Activated CD4-positive, alpha-beta T cell treated with anti-CD3 and anti-CD28 coated beads, Interleukin-2, Interleukin-4, amounts not matched to agents 100 ng/mL and 50 ng/mL, durations not matched to agents 16 hours and 8 hours (primary cell): Measurements from ENCODE around the gene SESTD1.
"Not testable (repeated sequence)": the region's sequence is repeated elsewhere in the genome, so short reads cannot be mapped to it uniquely, and the experiment has no call there.

Source experiments
- DNase-seq: peaks from one replicate; pipeline ENCODE4 v3.0.0-alpha.2; 2020; ENCODE audit warnings: low spot score

The SESTD1 gene

GRCh38 chr2:179239195-179239594 lies 25.4 kb downstream of the SESTD1 start:
- DNase-seq, result peak; percentile 39

DNA sequence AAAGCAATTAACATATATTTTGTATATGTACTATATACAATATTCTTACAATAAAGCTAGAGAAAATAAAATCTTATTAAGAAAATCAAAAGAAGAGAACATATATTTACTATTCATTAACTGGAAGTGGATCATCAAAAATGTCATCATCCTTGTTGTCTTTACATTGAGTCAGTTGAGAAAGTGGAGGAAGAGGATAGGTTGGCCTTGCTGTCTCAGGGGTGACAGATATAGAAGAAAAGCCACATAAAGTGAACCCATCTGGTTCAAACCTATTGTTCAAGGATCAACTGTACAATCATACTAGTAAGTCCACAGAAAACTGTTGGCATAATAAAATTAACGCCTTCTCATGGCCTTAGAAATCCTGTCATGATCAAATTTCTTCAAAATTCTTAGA lies 26.6 kb downstream of the SESTD1 start:
- no peak for DNase-seq

DNA sequence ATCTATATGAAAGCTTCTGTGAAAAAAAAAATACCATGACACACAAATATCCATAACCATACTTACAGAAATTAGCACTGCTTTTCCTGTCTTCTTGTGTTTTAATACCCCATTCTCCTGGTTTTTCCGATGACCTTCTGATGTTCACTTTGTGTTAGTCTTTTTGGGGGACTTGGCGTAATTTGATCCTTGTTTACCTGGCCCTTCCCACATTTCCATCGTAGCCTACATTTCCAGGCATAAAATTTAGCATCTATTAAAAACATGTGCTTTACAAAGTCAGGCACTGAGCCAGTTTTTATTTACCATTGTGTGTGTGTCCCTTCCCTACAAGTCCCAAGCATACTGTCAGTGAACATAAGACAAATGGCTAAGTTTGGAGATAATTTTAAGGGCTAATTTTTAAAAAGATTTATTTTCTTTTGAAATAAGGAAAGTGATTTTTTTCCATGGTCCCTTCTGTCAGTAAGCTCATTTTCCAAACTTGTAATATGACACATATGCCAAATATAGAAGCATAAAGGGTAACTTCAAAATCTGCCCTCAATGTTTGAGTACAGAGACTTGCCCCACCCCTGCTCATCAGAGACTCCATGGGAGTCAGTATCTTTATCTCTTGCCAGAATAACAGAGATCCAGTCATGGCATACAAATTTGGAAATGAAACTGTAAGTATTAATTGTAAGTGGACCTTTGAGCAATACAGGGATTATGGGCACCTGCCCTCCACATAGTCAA lies 27.3 kb downstream of the SESTD1 start:
- DNase-seq, result no peak

- no peak for DNase-seq
Measured at GRCh38 chr2:179235463-179236108, 29.0 kb downstream of the SESTD1 start.

DNA sequence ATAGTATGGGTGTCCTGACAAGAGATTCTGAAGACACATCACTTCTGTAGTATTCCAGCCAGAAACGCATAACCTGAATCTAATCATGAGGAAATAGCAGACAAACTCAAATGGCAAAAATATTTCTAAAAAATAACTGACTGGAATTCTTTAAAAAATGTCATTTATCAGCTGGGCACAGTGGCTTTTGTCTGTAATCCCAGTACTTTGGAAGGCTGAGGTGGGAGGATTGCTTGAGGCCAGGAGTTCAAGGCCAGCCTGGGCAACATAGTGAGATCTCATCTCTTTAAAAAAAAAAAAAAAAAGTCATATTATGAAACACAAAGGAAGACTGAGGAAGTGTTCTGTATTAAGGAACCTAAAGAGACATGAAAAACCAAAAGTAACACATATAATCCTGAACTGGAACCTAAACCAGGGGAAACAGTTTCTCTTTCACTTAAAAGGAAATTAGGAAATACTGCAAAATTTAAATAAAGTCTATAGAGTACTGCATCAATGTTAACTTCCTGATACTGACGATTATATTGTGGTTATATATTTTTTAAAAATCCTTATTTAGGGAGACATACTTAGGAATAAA lies 29.9 kb downstream of the SESTD1 start:
- no peak for DNase-seq

- DNase-seq, result no peak
Measured at GRCh38 chr2:179233626-179234430, 30.8 kb downstream of the SESTD1 start.

- DNase-seq, result no peak
Measured at GRCh38 chr2:179233083-179233490, 31.5 kb downstream of the SESTD1 start.

DNA sequence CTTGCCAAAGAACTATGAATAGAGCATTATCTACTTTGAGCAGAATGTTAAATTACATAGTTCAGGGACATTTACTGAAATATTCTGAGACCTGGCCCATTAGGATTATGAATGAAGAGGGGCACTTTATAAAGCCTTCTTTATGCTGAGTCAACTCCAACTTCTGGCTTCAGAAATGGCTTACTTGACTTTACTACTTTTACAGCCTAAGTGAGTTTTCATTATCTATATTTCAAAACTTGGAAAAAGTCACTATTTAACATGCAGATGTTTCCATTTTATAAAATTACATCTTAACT lies 37.7 kb downstream of the SESTD1 start:
- no peak for DNase-seq

DNA sequence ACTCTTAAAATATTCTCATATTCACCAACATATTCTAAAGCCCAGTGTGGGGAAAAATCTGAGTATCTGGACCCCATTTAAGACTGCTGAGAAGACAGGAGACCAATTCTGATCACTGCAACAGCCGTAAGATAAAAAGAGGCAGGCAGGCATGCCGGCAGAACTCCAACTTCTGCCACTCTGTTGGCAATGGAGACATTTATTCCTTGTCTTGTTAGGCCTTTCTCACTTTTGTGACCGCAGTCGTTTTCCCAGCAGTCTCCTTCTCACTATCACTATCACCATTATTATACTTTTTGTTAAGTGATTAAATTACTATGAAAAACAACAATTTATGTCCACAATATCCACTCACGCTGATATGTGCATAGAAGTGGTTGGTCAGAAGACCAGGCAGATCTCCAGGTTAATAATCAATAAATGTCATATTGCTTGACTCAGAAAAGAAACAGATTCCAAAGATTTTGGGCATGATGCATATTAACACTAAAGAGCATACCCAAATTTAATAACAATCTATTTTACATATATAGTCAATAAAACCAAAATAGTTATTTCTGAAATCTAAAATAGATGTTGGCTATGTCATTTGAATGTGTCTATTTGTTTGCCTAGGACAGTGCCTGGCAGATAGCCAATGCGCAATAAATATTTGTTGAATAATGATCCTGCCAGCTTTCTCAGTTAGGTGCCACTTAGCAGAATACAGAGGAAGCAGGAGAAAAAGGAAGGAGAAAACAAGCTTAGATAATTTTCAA lies 38.2 kb downstream of the SESTD1 start:
- DNase-seq, result no peak

GRCh38 chr2:179224361-179224760 lies 40.3 kb downstream of the SESTD1 start:
- no peak for DNase-seq

GRCh38 chr2:179222076-179222475 lies 42.6 kb downstream of the SESTD1 start:
- DNase-seq, result no peak

- DNase-seq, result peak; percentile 55
Measured at GRCh38 chr2:179218848-179219594, 45.6 kb downstream of the SESTD1 start.

- DNase-seq, result not testable (repeated sequence)
Measured at GRCh38 chr2:179214671-179215070, 50.0 kb downstream of the SESTD1 start.

DNA sequence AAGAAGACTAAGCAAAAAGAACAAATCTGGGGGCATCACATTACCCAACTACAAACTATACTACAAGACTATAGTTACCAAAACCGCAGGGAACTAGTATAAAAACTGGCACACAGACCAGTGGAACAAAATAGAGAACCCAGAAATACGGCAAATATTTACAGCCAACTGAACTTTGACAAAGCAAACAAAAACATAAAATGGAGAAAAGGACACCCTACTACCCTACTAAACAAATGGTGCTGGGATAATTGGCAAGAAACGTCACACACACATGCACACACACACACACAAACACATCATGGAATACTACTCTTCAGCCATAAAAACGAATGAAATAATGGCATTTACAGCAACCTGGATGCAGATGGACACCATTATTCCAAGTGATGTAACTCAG lies 53.3 kb downstream of the SESTD1 start:
- DNase-seq, result no peak

DNA sequence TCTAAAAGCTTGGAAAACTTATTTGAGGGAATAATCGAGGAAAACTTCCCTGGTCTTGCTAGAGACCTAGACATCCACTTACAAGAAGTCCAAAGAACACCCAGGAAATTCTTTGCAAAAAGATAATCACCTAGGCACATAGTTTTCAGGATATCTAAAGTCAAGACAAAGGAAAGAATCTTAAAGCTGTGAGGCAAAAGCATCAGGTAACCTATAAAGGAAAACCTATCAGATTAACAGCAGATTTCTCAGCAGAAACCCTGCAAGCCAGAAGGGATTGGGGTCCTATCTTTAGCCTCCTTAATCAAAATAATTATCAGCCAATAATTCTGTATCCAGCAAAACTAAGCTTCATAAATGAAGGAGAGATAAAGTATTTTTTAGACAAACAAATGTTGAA lies 56.4 kb downstream of the SESTD1 start:
- DNase-seq, result not testable (repeated sequence)

DNA sequence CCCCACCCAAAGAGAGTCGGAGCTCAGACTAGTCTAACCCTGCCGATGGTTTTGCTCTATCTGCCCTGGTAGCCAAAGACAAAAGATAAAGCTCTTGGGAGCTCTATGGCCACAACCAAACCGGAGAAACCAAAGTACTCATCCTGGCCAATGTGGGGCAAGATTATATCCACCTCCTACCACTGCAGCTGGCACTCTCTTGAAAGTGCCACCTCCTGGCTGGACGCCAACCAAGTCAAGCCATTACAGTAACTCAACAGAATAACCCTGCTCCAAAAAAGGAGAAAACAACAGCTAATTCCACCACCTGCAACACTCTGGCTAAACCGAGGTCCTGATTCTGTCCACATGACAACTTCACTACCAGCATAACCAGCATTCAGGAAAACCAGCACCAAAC lies 57.6 kb downstream of the SESTD1 start:
- no peak for DNase-seq

GRCh38 chr2:179201869-179202268 lies 62.8 kb downstream of the SESTD1 start:
- DNase-seq, result no peak

- DNase-seq, result not testable (repeated sequence)
Measured at GRCh38 chr2:179195926-179196590, 68.6 kb downstream of the SESTD1 start.

GRCh38 chr2:179195141-179195540 lies 69.5 kb downstream of the SESTD1 start:
- no peak for DNase-seq

GRCh38 chr2:179193759-179194394 lies 70.8 kb downstream of the SESTD1 start:
- no peak for DNase-seq
